Sciatic nerve (tissue), 2 donors: ENCODE results near the gene ENG. TPM values are rescaled to one million over a fixed set of nuclear protein-coding genes. Genes with fewer than 3 reads are reported as not detected.
A peak's percentile ranks its signal among the peaks of the same experiment; 100 is the strongest.

Experiments used
- ATAC-seq: fragments of 200-7000 bp; cut with Tn5 transposase; one replicate; pipeline ENCODE4 v1.9.1; 2020; ENCODE audit warnings: mild to moderate bottlenecking, moderate library complexity
- DNase-seq: peaks from one replicate; pipeline ENCODE4 v3.0.0-alpha.2; 2020; ENCODE audit warnings: low spot score
- intact Hi-C: fragments of 100-400 bp; cut with DNase I; formaldehyde crosslinking; loops from one replicate; pipeline ENCODE4 v1.14.2; 2022
- total RNA-seq: library from RNA; stranded (reverse); fragmentation: NEBNext Ultra II Directional; extraction: Animal tissue kit (Norgen Biotek cat#: 25700); gene quantifications from one replicate; pipeline ENCODE4 v1.2.1, GENCODE V29; 2021
- donor health status: DM: no; HTN: no; CAD: no.
- donor health status: DM: no; HTN: no; CAD: no.

The ENG gene
- total RNA-seq, 1 donor from 2014 or later = 285 TPM

DNA sequence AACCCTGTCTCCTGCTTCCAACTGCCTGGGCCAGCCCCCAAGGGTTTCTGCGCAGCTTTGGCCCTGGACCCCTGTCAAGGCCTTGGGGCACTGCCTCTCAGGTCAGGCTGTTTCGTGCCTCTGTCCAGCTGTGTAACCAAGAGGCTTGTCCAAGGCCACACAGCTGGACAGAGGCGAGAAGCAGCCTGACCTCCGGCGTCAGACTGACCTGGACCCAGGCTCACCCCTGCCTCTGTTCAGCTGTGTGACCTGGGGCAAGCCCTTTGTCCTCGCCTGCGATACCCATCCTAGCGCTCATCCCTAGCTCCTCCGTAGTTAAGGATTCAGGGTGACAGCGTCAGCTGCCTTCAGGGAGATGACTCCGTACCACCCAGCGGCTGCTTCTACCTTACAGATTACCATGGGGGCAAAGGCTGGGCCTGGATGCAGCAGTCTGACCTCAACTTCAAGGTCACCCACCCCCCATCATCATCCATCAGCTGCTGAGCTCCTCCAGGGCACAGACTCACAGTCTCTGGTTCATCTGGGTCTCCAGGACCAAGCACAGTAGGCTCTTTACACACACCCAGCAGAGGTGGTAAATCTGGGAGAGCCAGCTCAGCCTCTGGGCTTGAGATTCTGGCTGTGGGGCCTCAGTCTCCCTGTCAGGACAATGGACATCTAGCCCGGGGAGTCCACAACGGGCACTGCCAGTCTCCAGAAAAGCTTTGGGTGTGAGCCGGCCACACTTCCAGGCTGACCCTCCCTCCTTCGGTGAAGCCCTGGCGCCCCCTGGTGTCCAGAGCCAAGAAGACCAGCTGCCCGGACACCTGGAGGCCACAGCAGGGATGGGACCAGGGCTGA, 15.1 kb upstream of the ENG start:
- ATAC-seq (peak; percentile 89), DNase-seq (peak; percentile 97)
- intact Hi-C loops = loop anchor here (5.0 kb wide), 2 partner anchors 43 to 137 kb away; no protein-coding TSS in a partner anchor

- ATAC-seq (no peak), DNase-seq (no peak)
- intact Hi-C loops = loop anchor here (5.0 kb wide), 1 partner anchor 136 kb away; no protein-coding TSS in a partner anchor
Measured at GRCh38 chr9:127868278-127868902, 13.9 kb upstream of the ENG start.

DNA sequence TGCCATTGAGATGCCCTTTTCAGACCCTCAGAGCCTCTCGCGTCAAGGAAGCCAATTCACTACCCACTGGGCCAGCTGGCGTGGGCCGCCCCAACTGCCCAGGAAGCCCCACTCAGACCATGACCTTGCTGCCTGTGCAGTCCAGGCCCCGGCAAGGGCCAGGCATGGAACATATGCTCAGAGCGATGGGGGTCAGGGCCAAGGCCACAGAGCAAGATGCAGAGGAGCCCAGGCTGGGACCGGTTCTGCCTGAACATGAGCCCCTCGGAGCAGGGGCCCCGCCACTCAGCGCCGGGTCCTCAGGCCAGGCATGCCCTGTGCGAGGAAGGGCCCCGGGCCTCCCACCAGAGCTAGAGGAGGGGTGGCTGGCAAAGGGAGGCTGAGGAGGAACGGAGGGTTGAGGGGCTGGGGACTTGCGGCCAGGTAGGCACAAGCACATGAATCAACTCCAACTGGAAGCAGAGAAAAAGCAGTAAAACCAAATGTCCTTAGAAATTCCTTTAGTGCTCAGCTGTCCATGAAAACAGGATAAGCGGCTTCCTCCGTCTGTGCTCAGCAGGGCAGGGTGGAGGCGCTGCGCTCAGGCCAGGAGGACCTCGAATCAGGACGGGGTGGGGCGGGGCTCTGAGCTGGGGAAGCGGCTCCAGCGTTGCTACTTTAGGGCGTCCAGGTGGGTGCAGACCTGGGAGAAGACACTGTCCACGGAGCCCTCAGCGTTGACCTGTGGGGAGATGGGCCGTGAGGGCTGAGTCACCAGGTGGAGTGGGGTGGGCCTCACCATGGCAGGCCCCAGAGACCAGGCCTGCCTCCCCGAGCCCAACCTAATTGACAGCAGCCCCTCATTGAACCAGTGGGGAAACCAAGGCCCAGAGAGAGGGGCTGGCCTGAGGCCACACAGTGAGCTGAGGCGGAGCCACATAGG, 13.2 kb upstream of the ENG start:
- no peak for DNase-seq
- intact Hi-C loops = loop anchor here (5.0 kb wide), 1 partner anchor 135 kb away; no protein-coding TSS in a partner anchor
- ATAC-seq = no peak

DNA sequence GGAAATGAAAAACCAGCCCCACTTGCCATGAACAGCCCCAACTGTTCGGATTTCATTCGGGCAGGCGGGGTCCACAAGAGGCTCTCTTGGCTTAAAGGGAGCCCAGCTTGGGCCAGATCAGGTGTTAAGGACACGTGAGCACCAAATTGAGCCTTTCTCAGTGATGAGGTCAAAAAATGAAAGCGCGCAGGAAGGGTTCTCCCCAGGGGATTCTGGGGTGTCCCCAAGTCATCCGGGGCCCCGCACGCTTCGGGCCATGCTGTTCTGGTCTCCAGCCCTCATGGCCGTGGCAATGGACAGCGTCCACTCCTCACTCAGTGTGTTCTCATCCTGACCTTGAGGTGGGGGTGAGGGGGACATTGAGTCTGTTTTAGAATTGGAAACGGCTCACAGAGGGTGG, 12.1 kb upstream of the ENG start:
- DNase-seq (no peak), ATAC-seq (no peak)
- intact Hi-C loops = loop anchor here (5.0 kb wide), 1 partner anchor 134 kb away; no protein-coding TSS in a partner anchor

- intact Hi-C loops = loop anchor here (5.0 kb wide), 1 partner anchor 134 kb away; no protein-coding TSS in a partner anchor
Measured at GRCh38 chr9:127865645-127866464, 11.4 kb upstream of the ENG start.

DNA sequence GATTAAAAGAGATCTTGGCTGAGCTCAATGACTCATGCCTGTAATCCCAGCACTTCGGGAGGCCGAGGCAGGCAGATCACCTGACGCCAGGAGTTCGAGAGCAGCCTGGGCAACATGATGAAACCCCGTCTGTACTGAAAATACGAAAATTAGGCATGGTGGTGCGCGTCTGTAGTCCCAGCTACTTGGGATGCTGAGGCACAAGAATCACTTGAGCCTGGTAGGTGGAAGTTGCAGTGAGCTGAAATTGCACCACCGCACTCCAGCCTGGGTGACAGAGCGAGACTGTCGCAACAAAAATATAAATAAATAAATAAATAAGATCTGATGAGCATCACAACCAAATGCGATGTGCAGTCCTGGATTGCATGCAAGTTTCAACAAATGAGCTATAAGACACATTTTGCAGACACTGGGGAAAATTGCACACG, 8.7 kb upstream of the ENG start:
- intact Hi-C loops = no loop called here
- ATAC-seq = no peak
- DNase-seq = no peak

More at GRCh38 chr9:127865645-127866464, 11.4 kb upstream of the ENG start:
- DNase-seq (no peak), ATAC-seq (no peak)

GRCh38 chr9:127862075-127863011, 7.9 kb upstream of the ENG start:
- peak; percentile 88 for DNase-seq
- intact Hi-C loops = no loop called here
- peak; percentile 87 for ATAC-seq

- no peak for DNase-seq
- no peak for ATAC-seq
- intact Hi-C loops = no loop called here
Measured at GRCh38 chr9:127860779-127861178, 6.3 kb upstream of the ENG start.

GRCh38 chr9:127860260-127860659, 5.8 kb upstream of the ENG start:
- DNase-seq = no peak
- intact Hi-C loops = no loop called here
- ATAC-seq = peak; percentile 11

DNA sequence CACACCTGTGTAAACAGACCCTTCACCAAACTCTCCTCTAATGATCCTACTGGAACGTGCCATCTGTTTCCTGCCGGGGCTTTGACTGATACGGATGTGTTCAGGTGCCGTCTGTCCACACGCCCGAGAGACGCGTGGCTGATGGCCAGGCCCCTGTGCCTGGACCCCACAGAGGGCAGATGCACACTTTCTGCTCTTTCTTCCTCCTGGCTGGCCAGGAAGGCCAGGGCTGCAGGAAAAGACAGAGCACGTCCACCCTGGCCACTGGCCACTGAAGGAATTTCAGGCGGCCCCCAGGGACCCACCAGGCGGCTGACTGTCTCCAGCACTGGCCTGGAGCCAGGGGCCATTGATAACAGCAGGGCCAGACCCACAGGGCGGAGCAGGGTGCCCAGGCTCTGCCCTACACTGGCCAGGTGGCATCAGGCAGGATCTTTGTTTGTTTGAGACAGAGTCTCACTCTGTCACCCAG, 3.6 kb upstream of the ENG start:
- peak; percentile 69 for DNase-seq
- intact Hi-C loops = no loop called here
- no peak for ATAC-seq

- DNase-seq (no peak), ATAC-seq (no peak)
- intact Hi-C loops = no loop called here
Measured at GRCh38 chr9:127857278-127857677, 2.8 kb upstream of the ENG start.

GRCh38 chr9:127856729-127857116, 2.3 kb upstream of the ENG start:
- ATAC-seq (no peak), DNase-seq (no peak)
- intact Hi-C loops = no loop called here

DNA sequence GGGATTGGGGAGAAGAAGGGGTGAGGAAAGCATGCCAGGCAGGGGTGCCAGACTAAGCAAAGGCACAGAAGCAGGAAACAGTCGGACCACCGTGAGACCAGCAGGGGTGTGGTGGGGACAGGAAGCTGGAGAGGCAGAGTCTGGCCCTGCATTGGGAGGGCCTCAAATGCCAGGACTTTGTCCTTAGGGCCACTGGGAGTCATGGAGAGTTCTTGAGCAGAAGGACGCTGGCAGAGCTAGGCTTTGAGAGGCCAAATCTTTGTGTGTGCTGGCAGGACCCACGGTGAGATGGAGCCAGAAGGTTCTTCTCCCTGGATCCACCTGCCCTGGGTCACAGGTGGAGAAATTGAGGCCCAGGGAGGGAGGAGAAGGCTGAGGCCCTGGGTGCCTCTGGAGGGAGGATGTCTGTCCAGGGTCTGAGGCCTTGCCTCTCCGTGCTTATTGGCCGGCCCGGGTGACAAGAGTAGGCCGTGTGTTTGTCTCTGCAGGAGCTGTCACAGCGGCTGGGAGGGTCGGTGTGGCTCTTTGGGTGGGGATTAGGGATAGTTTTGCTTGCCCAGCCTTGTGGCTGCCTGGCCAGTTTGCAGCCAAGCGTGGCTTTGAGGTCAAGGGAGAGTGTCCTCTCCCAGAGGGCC, 1.8 kb upstream of the ENG start:
- intact Hi-C loops = no loop called here
- DNase-seq (no peak), ATAC-seq (no peak)

DNA sequence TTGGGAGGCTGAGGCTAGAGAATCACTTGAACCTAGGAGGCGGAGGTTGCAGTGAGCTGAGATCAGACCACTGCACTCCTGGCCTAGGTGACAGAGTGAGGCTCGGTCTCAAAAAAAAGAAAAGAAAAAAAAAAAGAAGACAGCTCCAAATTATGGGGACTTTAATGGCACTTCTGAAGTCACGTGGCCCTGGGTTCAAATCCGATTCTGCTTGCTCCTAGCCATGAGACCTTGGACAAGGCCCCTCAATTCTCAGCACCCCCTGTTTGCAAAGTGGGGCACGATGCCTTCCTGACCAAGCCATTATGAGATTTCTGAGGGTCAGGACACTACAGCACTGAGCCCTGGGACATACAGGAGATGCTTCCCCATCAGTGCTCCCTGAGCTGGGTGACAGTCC, 1.1 kb upstream of the ENG start:
- intact Hi-C loops = no loop called here
- no peak for ATAC-seq
- DNase-seq = no peak

DNA sequence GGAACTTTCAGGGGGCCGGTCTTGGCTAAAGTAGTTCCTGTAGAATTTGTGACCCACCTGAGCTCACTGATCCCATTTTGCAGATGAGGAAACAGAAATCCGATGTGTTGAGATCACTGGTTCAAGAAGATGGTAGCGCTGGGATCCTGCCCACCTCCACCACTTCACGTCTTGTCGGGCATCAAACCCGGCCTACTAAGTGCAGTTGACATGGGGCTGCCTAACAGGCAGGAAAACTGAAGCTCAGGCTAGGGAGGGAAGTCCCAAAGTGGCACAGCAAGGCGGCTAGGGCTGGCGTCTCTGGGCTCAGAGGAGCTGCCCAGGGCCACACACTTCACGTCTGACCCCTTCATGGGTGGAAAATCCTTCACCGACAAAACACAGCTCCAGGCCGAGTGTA, 502 bp upstream of the ENG start:
- no peak for DNase-seq
- no peak for ATAC-seq
- intact Hi-C loops = no loop called here

DNA sequence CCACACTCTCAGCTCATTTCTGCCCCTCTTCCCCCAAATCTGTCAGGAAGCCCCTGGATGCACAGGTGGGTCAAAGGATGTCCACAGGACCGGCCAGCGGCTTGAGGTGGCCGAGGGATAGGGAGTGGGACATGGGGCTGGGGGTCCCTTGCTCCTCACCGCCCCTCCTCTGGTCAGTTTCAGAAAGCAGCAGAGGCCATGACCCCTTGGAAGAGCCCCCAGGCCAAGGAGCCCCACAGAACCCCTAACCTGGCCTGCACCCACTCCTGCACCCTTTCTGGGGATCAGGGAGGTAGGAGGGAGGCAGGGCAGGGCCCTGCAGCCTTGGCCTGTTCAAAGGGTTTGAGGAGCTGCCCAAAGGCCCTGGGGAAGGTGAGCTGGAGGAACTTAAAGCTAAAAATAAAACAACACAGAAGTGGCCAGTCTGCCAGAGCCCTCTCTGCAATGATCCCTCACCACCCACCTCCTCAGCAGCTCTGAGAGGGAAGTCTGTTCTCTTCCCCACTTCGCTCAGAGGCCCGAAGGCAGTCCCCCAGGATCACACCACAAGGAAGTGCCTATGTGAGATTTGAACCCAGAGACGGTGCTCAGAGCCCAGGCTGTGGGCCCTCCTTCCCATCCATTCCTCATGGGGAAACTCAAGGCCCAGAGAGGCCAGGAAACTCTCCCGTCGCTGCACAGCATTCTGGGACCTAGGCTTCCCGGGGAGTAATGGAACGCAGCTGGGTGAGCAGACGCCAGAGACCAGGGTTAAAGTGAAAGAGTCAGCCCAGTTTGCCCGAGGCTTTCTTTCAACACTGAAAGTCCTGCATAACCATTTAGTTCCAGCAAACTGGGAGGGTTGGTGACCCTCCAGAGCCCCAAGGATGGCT, 910 bp downstream of the ENG start:
- intact Hi-C loops = no loop called here
- DNase-seq (no peak), ATAC-seq (peak; percentile 8)
